Testis (tissue), 2 donors: ENCODE measurements around the gene MIGA2.

Source experiments
- CTCF ChIP-seq, 3 experiments: fragments of 450-650 bp in 2 of 3; fragments of 200-600 bp in 1 of 3; sonication (generic) in 1 of 3; IDR thresholded peaks; one replicate each; pipeline ENCODE4 v1.5.1; 2016 to 2019; ENCODE audit warnings: antibody characterized with exemption in 3 of 3, mild to moderate bottlenecking in 2 of 3, moderate library complexity in 1 of 3
- POLR2A ChIP-seq: fragments of 450-650 bp; IDR thresholded peaks from one replicate; pipeline ENCODE4 v1.6.1; 2017; ENCODE audit warnings: antibody characterized with exemption, mild to moderate bottlenecking, moderate library complexity

- TF ChIP-seq CTCF (IDR thresholded peaks at IDR 0.05) (no peak), POLR2A (no peak)
Measured at GRCh38 chr9:129030191-129030590, 6.2 kb upstream of the MIGA2 start.
